Osteoblast (primary cell): ENCODE data around the gene TKT. TPM values are rescaled to one million over a fixed set of nuclear protein-coding genes. Genes with fewer than 3 reads are reported as not detected.

Experiments
- DNase-seq: peaks from one replicate; pipeline ENCODE4 v3.0.0; 2011; ENCODE audit warnings: low spot score, mixed read lengths; ENCODE audit not compliant: insufficient read length; ENCODE audit errors: missing footprints
- H2AFZ ChIP-seq: 2 replicates; pipeline ENCODE4 v1.6.0; 2011; ENCODE audit warnings: mild to moderate bottlenecking, low read length
- H3K27ac ChIP-seq: 2 replicates; pipeline ENCODE4 v1.5.1; 2011; ENCODE audit warnings: mild to moderate bottlenecking, low read depth, low read length, moderate library complexity
- H3K27me3 ChIP-seq: 2 replicates; pipeline ENCODE4 v1.6.0; 2012; ENCODE audit warnings: mild to moderate bottlenecking, control low read depth, inconsistent platforms, low read length, moderate library complexity; ENCODE audit not compliant: insufficient read depth
- H3K36me3 ChIP-seq: 2 replicates; pipeline ENCODE4 v1.5.1; 2011; ENCODE audit warnings: mild to moderate bottlenecking, low read length, control low read depth, moderate library complexity; ENCODE audit not compliant: insufficient read depth
- H3K4me1 ChIP-seq: 2 replicates; pipeline ENCODE4 v1.5.1; 2011; ENCODE audit warnings: mild to moderate bottlenecking, low read length, control low read depth, moderate library complexity; ENCODE audit not compliant: insufficient read depth
- H3K4me2 ChIP-seq: 2 replicates; pipeline ENCODE4 v1.6.0; 2011; ENCODE audit warnings: mild to moderate bottlenecking, low read length; ENCODE audit not compliant: insufficient read depth
- H3K4me3 ChIP-seq: fragments of 200-600 bp; sonication (generic); 3 replicates; pipeline ENCODE4 v1.5.1; 2012; ENCODE audit warnings: mild to moderate bottlenecking, low read length, inconsistent platforms; ENCODE audit not compliant: insufficient read depth
- H3K79me2 ChIP-seq: 2 replicates; pipeline ENCODE4 v1.6.0; 2012; ENCODE audit warnings: mild to moderate bottlenecking, low read length, control low read depth, inconsistent platforms; ENCODE audit not compliant: insufficient read depth
- H3K9me3 ChIP-seq: 2 replicates; pipeline ENCODE4 v1.5.1; 2011; ENCODE audit warnings: low read depth, low read length, control low read depth
- H4K20me1 ChIP-seq: 2 replicates; pipeline ENCODE4 v1.6.0; 2012; ENCODE audit warnings: mild to moderate bottlenecking, low read length, control low read depth; ENCODE audit not compliant: insufficient read depth
- total RNA-seq: library from RNA; depleted of rRNA; stranded (reverse); fragments of >200 nt; gene quantifications from 2 replicates; pipeline ENCODE4 v1.2.3, GENCODE V29; 2012
- TF ChIP-seq, protein P1 (sequence below): IDR thresholded peaks from 2 replicates; pipeline ENCODE4 v1.5.1; 2011; ENCODE audit warnings: mild to moderate bottlenecking, low read depth, low read length, moderate library complexity; ENCODE audit errors: extremely low read depth

Gene TKT
- total RNA-seq, 1 donor = 453 TPM

DNA sequence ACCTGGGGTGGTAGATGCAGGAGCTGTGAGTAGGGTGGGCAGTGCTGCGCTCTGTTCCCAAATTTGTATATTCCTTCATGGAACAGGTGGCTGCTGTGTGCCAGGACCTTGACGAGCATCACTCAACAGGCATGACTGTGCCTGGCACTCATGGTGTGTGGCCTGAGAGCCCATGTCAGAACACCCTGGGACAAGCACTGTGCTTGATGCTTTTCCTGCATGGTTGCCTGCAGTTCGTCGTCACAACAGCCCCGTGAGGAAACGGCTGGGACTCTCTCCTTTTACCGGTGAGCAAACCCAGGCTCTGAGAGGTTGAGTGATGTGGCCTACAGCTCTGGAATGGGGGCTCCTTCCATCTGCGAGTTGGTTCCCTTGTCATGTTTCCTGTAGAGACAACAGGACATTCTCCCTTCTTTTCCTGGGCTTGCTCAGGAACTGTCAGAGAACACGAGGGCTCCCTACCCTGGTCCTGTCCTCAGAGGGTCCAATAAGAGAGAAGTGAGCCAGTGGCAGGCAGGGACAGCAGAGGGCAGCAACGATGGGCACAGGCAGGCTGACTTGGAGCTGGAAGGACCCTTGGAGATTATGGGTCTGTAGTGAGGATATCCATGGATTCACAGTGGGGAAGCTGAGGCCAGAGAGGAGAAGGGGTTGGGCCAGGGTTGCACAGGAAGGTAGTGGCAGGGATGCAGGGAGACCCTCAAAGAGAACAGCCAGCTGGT is 57.4 kb downstream of the TKT start:
- H3K4me2 ChIP-seq = no peak overlapping the region
- H3K36me3 ChIP-seq = no peaks in the 10 kb centered on the region
- H3K4me3 ChIP-seq = no peak overlapping the region
- DNase-seq = no peak
- no peak overlapping the region for H3K27ac ChIP-seq
- H3K79me2 ChIP-seq = no peaks in the 10 kb centered on the region
- no peak overlapping the region for H2AFZ ChIP-seq
- no peaks in the 10 kb centered on the region for H3K9me3 ChIP-seq
- no peaks in the 10 kb centered on the region for H3K27me3 ChIP-seq
- TF ChIP-seq, protein P1, sequence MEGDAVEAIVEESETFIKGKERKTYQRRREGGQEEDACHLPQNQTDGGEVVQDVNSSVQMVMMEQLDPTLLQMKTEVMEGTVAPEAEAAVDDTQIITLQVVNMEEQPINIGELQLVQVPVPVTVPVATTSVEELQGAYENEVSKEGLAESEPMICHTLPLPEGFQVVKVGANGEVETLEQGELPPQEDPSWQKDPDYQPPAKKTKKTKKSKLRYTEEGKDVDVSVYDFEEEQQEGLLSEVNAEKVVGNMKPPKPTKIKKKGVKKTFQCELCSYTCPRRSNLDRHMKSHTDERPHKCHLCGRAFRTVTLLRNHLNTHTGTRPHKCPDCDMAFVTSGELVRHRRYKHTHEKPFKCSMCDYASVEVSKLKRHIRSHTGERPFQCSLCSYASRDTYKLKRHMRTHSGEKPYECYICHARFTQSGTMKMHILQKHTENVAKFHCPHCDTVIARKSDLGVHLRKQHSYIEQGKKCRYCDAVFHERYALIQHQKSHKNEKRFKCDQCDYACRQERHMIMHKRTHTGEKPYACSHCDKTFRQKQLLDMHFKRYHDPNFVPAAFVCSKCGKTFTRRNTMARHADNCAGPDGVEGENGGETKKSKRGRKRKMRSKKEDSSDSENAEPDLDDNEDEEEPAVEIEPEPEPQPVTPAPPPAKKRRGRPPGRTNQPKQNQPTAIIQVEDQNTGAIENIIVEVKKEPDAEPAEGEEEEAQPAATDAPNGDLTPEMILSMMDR = no peak
- H4K20me1 ChIP-seq = no peaks in the 10 kb centered on the region
- H3K4me1 ChIP-seq = peaks cover 21% of the 10 kb centered on the region

DNA sequence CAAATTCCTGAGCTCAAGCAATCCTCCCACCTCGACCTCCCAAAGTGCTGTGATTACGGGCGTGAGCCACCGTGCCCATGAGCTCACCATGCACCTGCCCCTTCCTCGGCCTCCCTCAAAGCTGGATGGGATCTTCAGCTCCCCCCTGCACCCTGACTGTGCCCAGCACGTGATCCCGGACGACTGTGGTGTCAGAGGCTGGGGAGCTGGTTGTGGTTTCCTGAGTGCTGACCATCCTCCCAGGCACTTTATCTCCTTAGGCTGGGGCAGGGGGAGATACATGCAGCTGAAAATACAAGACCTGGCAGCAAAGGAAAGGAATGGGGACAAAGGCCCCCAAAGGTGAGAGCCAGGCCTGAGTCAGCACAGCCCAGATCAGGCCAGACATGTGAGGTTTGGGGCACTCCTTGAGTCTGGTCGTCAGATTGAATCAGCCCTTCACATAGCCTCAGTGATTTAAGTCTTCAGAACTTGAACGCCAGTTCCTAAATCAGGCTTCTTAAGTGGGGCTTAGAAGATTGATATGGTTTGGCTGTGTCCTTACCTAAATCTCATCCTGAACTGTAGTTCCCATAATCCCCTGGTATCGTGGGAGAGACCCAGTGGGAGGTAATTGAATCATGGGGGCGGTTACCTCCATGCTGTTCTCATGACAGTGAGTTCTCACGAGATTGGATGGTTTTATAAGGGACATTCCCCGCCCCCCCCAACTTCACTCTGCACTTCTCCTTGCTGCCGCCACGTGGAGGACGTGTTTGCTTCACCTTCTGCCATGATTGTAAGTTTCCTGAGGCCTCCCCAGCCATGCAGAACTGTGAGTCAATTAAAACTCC is 59.0 kb downstream of the TKT start:
- Histone ChIP-seq H3K4me1 (peaks cover 21% of the 10 kb centered on the region), H3K36me3 (peaks cover 3% of the 10 kb centered on the region), H4K20me1 (no peaks in the 10 kb centered on the region), H3K27ac (peak overlapping the region; percentile 61), H3K9me3 (no peaks in the 10 kb centered on the region), H3K4me2 (no peak overlapping the region), H3K4me3 (no peak overlapping the region), H3K79me2 (no peaks in the 10 kb centered on the region), H3K27me3 (no peaks in the 10 kb centered on the region), H2AFZ (peak overlapping the region; percentile 52)
- peak; percentile 64 for DNase-seq
- TF ChIP-seq, protein P1 = no peak

DNA sequence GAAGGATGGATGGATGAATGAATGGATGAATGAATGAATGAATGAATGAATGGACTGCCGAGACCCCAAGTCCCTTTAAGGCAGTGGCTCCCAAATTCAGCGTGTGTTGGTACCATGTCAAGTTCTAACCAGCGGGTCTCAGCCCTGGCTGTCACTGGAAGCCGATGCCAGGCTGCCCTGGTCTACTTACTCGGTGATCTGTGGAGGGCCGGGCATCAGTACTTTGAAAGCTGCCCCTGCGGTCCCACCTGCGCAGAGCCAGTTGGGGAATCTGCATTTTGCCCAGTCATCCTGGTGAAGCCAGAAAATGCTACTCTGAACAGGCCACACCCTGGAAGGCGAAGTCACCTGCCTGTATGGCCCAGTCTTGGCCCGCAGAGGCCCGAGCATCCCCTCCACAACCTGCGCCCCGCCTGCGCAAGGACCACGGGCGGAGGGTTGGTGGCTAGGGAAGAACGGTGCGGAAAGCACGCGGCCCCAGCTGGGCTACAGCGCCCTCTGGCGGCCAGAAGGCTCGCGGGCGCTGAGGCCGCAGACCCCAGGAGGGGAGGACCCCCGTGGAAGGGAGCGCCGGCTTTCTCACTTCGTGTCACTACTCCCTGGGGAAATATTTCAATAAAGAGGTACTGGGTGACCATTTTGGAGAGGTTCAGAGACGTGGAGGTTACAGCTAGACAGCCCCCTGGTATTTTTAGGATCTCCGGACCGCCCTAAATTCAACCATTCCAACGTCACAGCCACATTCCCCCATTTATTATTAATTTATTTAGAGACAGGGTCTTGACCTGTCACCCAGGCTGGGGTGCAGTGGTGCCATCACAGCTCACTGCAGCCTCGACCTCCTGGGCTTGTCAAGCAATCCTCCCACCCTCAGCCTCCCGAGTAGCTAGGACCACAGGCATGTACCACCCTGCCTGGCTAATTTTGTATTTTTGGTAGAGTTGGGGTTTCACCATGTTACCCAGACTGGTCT is 59.9 kb downstream of the TKT start:
- H3K27ac ChIP-seq = peak overlapping the region; percentile 61
- H2AFZ ChIP-seq = peak overlapping the region; percentile 39
- H3K36me3 ChIP-seq = peaks cover 3% of the 10 kb centered on the region
- DNase-seq = peak; percentile 96
- TF ChIP-seq, protein P1 = peak; percentile 91
- no peaks in the 10 kb centered on the region for H3K9me3 ChIP-seq
- H4K20me1 ChIP-seq = no peaks in the 10 kb centered on the region
- H3K4me2 ChIP-seq = peak overlapping the region; percentile 60
- H3K4me1 ChIP-seq = peaks cover 21% of the 10 kb centered on the region
- H3K4me3 ChIP-seq = no peak overlapping the region
- no peaks in the 10 kb centered on the region for H3K27me3 ChIP-seq
- H3K79me2 ChIP-seq = no peaks in the 10 kb centered on the region
